GM12878 (cell line): ENCODE measurements around the gene AIF1. TPM values are rescaled to one million over a fixed set of nuclear protein-coding genes. Genes with fewer than 3 reads are reported as not detected.

Experiments used
- CEBPZ ChIP-seq: fragments of 150-350 bp; IDR thresholded peaks from 2 replicates; pipeline ENCODE4 v1.6.1; 2016; ENCODE audit warnings: low read depth, low read length
- HDAC2 ChIP-seq: fragments of 200-600 bp; sonication (generic); IDR thresholded peaks from 2 replicates; pipeline ENCODE4 v1.6.1; 2017
- HSF1 ChIP-seq: fragments of 150-350 bp; IDR thresholded peaks from 2 replicates; pipeline ENCODE4 v1.6.1; 2014; ENCODE audit warnings: mild to moderate bottlenecking, low read depth, low read length
- MEF2B ChIP-seq: fragments of 450-650 bp; IDR thresholded peaks from 2 replicates; pipeline ENCODE4 v1.6.1; 2018; ENCODE audit warnings: mild to moderate bottlenecking, moderate library complexity; ENCODE audit not compliant: partially characterized antibody, poor library complexity, severe bottlenecking
- NR2F1 ChIP-seq: fragments of 450-650 bp; conservative IDR thresholded peaks from 2 replicates; pipeline ENCODE4 v1.6.1; 2017; ENCODE audit warnings: mild to moderate bottlenecking
- POLR2AphosphoS2 ChIP-seq: IDR thresholded peaks from 2 replicates; pipeline ENCODE4 v1.6.1; 2011; ENCODE audit warnings: low read depth, mild to moderate bottlenecking, low read length, improper control_type of control experiment, moderate library complexity
- SKIL ChIP-seq: fragments of 450-650 bp; IDR thresholded peaks from 2 replicates; pipeline ENCODE4 v1.6.1; 2017; ENCODE audit warnings: mild to moderate bottlenecking, low read depth, inconsistent platforms; ENCODE audit not compliant: poor library complexity, severe bottlenecking
- ZBTB4 ChIP-seq: fragments of 450-650 bp; formaldehyde crosslinking; IDR thresholded peaks from 2 replicates; pipeline ENCODE4 v1.4.0; 2022; ENCODE audit warnings: mild to moderate bottlenecking, moderate library complexity
- polyA plus RNA-seq, 11 experiments: library from polyadenylated mRNA; depleted of rRNA in 4 of 11; unstranded in 6 of 11; stranded (reverse) in 5 of 11; fragments of >200 nt; fragmentation: Nextera tagmentation in 4 of 11; fragmentation: Illumina TruSeq in 1 of 11; extraction: Ambion mirVana in 4 of 11; extraction: Trizol in 1 of 11; gene quantifications; 1 replicate in 1 of 11; 2 replicates in 10 of 11; pipeline versions ENCODE4 v1.2.1 to v1.2.3, GENCODE V29; 2011 to 2016; ENCODE audit warnings: inconsistent platforms in 2 of 11, missing spikeins in 2 of 11, low read depth in 1 of 11
- total RNA-seq, 4 experiments: library from RNA; depleted of rRNA in 3 of 4; stranded (reverse); fragments of >200 nt in 3 of 4; fragmentation: Illumina TruSeq in 1 of 4; extraction: Trizol in 1 of 4; gene quantifications; 2 replicates each; pipeline versions ENCODE4 v1.2.1 to v1.2.3, GENCODE V29; 2013 to 2021
- TF ChIP-seq, protein P1 (sequence below): IDR thresholded peaks from 2 replicates; pipeline ENCODE4 v1.6.1; 2011; ENCODE audit warnings: borderline replicate concordance, low read depth, mild to moderate bottlenecking, moderate library complexity, low read length; ENCODE audit not compliant: insufficient read depth, poor library complexity, severe bottlenecking
- TF ChIP-seq, protein P2 (sequence below): fragments of 450-650 bp; IDR thresholded peaks from 2 replicates; pipeline ENCODE4 v1.6.1; 2018; ENCODE audit warnings: borderline replicate concordance, mild to moderate bottlenecking; ENCODE audit not compliant: partially characterized antibody
- TF ChIP-seq, protein P3 (sequence below): fragments of 450-650 bp; IDR thresholded peaks from 2 replicates; pipeline ENCODE4 v1.6.1; 2017; ENCODE audit warnings: mild to moderate bottlenecking

Gene AIF1
- total and polyA plus RNA-seq, 10 of the 15 experiments (the other 5 are each of a cell fraction or from before 2014, with no cell fraction given): 1.9 to 256 (median 134) TPM

- TF ChIP-seq HSF1: no peak
- peak; percentile 19 for TF ChIP-seq SKIL
- TF ChIP-seq ZBTB4 (CRISPR knock-in tag): no peak
- peak; percentile 96 for TF ChIP-seq POLR2AphosphoS2
- TF ChIP-seq, protein P1, sequence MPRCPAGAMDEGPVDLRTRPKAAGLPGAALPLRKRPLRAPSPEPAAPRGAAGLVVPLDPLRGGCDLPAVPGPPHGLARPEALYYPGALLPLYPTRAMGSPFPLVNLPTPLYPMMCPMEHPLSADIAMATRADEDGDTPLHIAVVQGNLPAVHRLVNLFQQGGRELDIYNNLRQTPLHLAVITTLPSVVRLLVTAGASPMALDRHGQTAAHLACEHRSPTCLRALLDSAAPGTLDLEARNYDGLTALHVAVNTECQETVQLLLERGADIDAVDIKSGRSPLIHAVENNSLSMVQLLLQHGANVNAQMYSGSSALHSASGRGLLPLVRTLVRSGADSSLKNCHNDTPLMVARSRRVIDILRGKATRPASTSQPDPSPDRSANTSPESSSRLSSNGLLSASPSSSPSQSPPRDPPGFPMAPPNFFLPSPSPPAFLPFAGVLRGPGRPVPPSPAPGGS: peak; percentile 66
- TF ChIP-seq, protein P2, sequence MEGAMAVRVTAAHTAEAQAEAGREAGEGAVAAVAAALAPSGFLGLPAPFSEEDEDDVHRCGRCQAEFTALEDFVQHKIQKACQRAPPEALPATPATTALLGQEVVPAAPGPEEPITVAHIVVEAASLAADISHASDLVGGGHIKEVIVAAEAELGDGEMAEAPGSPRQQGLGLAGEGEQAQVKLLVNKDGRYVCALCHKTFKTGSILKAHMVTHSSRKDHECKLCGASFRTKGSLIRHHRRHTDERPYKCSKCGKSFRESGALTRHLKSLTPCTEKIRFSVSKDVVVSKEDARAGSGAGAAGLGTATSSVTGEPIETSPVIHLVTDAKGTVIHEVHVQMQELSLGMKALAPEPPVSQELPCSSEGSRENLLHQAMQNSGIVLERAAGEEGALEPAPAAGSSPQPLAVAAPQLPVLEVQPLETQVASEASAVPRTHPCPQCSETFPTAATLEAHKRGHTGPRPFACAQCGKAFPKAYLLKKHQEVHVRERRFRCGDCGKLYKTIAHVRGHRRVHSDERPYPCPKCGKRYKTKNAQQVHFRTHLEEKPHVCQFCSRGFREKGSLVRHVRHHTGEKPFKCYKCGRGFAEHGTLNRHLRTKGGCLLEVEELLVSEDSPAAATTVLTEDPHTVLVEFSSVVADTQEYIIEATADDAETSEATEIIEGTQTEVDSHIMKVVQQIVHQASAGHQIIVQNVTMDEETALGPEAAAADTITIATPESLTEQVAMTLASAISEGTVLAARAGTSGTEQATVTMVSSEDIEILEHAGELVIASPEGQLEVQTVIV: no peak
- TF ChIP-seq, protein P3, sequence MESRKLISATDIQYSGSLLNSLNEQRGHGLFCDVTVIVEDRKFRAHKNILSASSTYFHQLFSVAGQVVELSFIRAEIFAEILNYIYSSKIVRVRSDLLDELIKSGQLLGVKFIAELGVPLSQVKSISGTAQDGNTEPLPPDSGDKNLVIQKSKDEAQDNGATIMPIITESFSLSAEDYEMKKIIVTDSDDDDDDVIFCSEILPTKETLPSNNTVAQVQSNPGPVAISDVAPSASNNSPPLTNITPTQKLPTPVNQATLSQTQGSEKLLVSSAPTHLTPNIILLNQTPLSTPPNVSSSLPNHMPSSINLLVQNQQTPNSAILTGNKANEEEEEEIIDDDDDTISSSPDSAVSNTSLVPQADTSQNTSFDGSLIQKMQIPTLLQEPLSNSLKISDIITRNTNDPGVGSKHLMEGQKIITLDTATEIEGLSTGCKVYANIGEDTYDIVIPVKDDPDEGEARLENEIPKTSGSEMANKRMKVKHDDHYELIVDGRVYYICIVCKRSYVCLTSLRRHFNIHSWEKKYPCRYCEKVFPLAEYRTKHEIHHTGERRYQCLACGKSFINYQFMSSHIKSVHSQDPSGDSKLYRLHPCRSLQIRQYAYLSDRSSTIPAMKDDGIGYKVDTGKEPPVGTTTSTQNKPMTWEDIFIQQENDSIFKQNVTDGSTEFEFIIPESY: no peak
- 0 out of 2 replicates have a peak, but pooled peaks have one; percentile 8 for TF ChIP-seq CEBPZ
- TF ChIP-seq HDAC2: no peak
- TF ChIP-seq NR2F1: 0 out of 2 replicates have a peak, but pooled peaks have one; percentile 22
- TF ChIP-seq MEF2B: no peak
Measured at GRCh38 chr6:31575335-31575901, 39.6 kb upstream of the AIF1 start, which contains the start of gene TNF (continued).
